Parathyroid adenoma (tissue), 2 donors: ENCODE data around the gene PARVB.

Source experiments
- H2AFZ ChIP-seq: fragments of 300-600 bp; sonication (generic); one replicate; pipeline ENCODE4 v1.7.0; 2017; ENCODE audit warnings: antibody characterized with exemption, mild to moderate bottlenecking
- H3K27ac ChIP-seq: fragments of 300-600 bp; sonication (generic); one replicate; pipeline ENCODE4 v1.7.0; 2017
- H3K27me3 ChIP-seq: fragments of 300-600 bp; sonication (generic); one replicate; pipeline ENCODE4 v1.7.0; 2017; ENCODE audit warnings: low read length; ENCODE audit not compliant: control insufficient read depth, insufficient read depth
- H3K36me3 ChIP-seq: fragments of 300-600 bp; sonication (generic); one replicate; pipeline ENCODE4 v1.7.0; 2017; ENCODE audit warnings: low read length; ENCODE audit not compliant: control insufficient read depth, insufficient read depth
- H3K4me1 ChIP-seq: fragments of 300-600 bp; sonication (generic); one replicate; pipeline ENCODE4 v1.7.0; 2017; ENCODE audit warnings: control low read depth
- H3K4me2 ChIP-seq: fragments of 300-600 bp; sonication (generic); one replicate; pipeline ENCODE4 v1.7.0; 2017; ENCODE audit warnings: low read length
- H3K4me3 ChIP-seq: fragments of 300-600 bp; sonication (generic); one replicate; pipeline ENCODE4 v1.7.0; 2017; ENCODE audit warnings: low read depth, low read length
- H3K79me2 ChIP-seq: fragments of 300-600 bp; sonication (generic); one replicate; pipeline ENCODE4 v1.7.0; 2017; ENCODE audit warnings: control low read depth
- H3K9ac ChIP-seq: fragments of 300-600 bp; sonication (generic); one replicate; pipeline ENCODE4 v1.7.0; 2017; ENCODE audit warnings: mild to moderate bottlenecking
- H3K9me3 ChIP-seq: fragments of 300-600 bp; sonication (generic); one replicate; pipeline ENCODE4 v1.7.0; 2017; ENCODE audit warnings: low read length; ENCODE audit not compliant: control insufficient read depth
- TF ChIP-seq, protein P1 (sequence below): fragments of 300-600 bp; sonication (generic); IDR thresholded peaks from one replicate; pipeline ENCODE4 v1.7.0; 2017; ENCODE audit warnings: antibody characterized with exemption, mild to moderate bottlenecking
- donor health status: primary hyperparathyroidism.

Gene PARVB

DNA sequence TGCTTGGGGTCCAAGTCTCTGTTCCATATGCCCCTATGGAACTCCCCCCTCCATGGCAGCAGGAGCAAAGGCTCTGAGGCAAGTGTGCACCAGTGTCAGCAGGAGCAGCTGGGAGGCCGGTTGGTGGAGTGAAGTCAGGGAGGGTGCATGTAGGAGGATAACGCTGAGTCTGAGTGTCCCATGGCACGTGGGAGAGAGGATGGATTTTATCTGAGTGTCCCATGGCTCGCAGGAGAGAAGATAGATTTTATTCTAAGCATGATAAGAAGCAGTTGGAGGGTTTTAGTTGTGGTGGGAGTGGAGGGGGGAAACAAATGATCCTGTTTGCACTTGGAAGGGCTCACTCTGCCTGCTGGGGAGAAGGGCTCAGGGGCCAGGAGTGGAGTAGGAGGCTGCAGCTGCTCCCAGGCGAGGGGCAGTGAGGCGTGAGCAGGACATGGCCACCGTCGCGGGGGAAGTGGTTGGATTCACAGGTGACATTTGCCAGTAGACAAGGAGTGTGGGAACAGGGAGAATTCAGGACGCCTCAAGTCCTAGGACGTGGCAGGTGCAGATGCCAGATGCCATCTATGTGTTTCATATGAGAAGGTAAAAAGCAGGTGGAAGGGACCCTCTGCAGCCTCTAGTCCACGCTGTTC lies 123.0 kb downstream of the PARVB start:
- TF ChIP-seq, protein P1, sequence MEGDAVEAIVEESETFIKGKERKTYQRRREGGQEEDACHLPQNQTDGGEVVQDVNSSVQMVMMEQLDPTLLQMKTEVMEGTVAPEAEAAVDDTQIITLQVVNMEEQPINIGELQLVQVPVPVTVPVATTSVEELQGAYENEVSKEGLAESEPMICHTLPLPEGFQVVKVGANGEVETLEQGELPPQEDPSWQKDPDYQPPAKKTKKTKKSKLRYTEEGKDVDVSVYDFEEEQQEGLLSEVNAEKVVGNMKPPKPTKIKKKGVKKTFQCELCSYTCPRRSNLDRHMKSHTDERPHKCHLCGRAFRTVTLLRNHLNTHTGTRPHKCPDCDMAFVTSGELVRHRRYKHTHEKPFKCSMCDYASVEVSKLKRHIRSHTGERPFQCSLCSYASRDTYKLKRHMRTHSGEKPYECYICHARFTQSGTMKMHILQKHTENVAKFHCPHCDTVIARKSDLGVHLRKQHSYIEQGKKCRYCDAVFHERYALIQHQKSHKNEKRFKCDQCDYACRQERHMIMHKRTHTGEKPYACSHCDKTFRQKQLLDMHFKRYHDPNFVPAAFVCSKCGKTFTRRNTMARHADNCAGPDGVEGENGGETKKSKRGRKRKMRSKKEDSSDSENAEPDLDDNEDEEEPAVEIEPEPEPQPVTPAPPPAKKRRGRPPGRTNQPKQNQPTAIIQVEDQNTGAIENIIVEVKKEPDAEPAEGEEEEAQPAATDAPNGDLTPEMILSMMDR = no peak
- Histone ChIP-seq H3K27ac (no peak overlapping the region), H3K27me3 (no peaks in the 10 kb centered on the region), H2AFZ (no peak overlapping the region), H3K9ac (no peak overlapping the region), H3K4me3 (no peak overlapping the region), H3K4me2 (no peak overlapping the region), H3K9me3 (no peaks in the 10 kb centered on the region), H3K36me3 (no peaks in the 10 kb centered on the region), H3K79me2 (no peaks in the 10 kb centered on the region), H3K4me1 (no peaks in the 10 kb centered on the region)

DNA sequence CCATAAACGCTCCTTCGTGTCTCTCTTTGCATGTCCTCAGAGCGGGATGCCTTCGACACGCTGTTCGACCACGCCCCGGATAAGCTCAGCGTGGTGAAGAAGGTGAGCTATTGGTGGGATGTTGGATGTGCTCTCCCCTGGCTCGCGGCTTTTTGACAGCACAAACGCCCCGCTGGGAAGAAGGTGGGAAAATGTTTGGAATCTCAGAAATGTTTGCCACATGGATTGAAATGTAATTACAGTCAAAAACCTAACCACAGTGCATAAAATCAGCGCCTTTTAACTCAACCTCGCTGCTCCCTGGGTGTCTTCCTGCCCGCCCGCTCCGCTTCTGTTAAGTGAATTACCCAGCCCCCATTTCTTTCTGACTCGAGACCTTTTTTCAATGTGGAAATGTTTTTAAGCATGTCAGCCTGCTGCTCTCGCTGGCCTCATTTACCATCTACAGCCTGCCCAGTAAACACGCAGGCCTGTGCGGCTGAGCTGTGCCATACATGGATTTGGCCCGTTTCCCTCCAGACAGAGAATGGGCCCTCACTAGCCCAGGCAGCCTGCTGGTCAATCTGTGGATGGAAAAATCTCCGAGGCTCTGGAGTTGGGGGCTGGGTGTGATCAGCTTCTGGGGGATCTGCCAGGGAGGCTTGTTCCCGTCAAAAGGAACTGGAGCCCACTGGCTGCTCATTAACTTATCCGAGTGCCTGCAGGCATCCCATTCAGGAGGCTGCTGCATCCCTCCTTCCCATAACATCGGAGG lies 123.9 kb downstream of the PARVB start:
- H3K9ac ChIP-seq = no peak overlapping the region
- H3K27ac ChIP-seq = no peak overlapping the region
- H3K4me3 ChIP-seq = no peak overlapping the region
- H3K27me3 ChIP-seq = no peaks in the 10 kb centered on the region
- no peaks in the 10 kb centered on the region for H3K4me1 ChIP-seq
- no peaks in the 10 kb centered on the region for H3K79me2 ChIP-seq
- no peaks in the 10 kb centered on the region for H3K9me3 ChIP-seq
- TF ChIP-seq, protein P1 = no peak
- no peak overlapping the region for H2AFZ ChIP-seq
- H3K36me3 ChIP-seq = no peaks in the 10 kb centered on the region
- no peak overlapping the region for H3K4me2 ChIP-seq

DNA sequence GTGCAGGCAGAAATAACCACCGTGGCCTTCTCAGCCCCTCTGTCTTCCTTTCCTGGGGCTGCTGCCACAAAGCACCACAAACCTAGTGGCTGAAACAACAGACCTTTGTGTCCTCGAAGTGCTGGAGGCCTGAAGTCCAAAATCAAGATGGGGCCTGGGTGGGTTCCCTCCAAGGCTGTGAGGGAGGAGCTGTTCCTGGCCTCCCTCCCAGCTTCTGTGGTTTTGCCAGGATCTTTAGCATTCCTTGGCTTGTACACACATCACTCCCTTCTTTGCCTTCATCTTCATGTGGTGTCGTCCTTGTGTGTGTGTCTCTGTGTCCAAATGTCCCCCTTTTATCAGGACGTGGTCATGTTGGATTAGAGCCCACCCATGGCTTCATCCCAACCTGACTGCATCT lies 127.6 kb downstream of the PARVB start:
- no peak overlapping the region for H3K27ac ChIP-seq
- no peak overlapping the region for H3K4me3 ChIP-seq
- no peaks in the 10 kb centered on the region for H3K36me3 ChIP-seq
- no peaks in the 10 kb centered on the region for H3K4me1 ChIP-seq
- no peak overlapping the region for H3K9ac ChIP-seq
- H3K79me2 ChIP-seq = no peaks in the 10 kb centered on the region
- H3K4me2 ChIP-seq = no peak overlapping the region
- H3K9me3 ChIP-seq = no peaks in the 10 kb centered on the region
- H2AFZ ChIP-seq = no peak overlapping the region
- TF ChIP-seq, protein P1 = no peak
- H3K27me3 ChIP-seq = no peaks in the 10 kb centered on the region

DNA sequence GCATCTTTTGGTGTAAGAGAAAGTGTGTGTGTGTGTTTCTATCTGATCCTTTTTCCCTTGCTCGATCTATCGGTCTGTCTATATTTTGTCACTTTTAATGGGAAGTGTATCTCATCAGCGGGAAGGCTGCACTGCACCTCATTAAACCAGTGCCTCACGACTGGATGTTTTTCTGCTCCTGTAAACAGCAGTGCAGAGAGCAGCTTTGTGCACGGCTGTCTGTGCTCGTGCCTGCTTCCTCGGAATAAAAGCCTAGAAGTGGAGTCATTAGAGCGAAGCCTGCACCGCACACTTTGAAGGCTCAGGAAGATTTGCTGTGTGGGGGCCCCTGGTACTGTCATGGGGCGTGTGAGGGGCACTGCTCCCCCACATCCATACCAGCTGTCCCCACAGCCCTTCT lies 129.6 kb downstream of the PARVB start:
- TF ChIP-seq, protein P1 = no peak
- Histone ChIP-seq H3K4me3 (no peak overlapping the region), H3K9me3 (no peaks in the 10 kb centered on the region), H3K79me2 (no peaks in the 10 kb centered on the region), H3K36me3 (no peaks in the 10 kb centered on the region), H2AFZ (no peak overlapping the region), H3K27me3 (no peaks in the 10 kb centered on the region), H3K4me2 (no peak overlapping the region), H3K4me1 (no peaks in the 10 kb centered on the region), H3K9ac (no peak overlapping the region), H3K27ac (no peak overlapping the region)
